Measurements from ENCODE around the gene KLF18.

DNA sequence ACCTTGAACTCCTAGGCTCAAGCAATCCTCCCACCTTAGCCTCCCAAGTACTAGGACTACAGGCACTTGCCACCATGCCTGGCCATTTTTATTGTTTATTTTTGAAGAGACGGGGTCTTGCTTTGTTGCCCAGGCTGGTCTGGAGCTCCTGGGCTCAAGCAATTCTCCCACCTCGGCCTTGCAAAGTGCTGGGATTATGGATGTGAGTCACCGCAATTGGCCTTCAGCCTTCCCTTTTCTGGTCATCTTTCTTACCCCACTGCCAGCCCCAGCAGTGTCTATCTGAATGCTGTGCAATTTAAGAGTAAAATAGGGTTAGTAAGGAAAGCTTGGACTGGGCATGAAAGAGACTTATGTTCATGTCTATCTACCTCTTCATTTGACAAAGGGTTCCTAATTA lies 28.9 kb downstream of the KLF18 start:
- TF ChIP-seq, protein P1, sequence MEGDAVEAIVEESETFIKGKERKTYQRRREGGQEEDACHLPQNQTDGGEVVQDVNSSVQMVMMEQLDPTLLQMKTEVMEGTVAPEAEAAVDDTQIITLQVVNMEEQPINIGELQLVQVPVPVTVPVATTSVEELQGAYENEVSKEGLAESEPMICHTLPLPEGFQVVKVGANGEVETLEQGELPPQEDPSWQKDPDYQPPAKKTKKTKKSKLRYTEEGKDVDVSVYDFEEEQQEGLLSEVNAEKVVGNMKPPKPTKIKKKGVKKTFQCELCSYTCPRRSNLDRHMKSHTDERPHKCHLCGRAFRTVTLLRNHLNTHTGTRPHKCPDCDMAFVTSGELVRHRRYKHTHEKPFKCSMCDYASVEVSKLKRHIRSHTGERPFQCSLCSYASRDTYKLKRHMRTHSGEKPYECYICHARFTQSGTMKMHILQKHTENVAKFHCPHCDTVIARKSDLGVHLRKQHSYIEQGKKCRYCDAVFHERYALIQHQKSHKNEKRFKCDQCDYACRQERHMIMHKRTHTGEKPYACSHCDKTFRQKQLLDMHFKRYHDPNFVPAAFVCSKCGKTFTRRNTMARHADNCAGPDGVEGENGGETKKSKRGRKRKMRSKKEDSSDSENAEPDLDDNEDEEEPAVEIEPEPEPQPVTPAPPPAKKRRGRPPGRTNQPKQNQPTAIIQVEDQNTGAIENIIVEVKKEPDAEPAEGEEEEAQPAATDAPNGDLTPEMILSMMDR (tag by site-specific recombination; IDR thresholded peaks at IDR 0.05): no peak
- TF ChIP-seq ZBTB8A (tag by site-specific recombination; IDR thresholded peaks at IDR 0.05): no peak
- TF ChIP-seq YY1 (tag by site-specific recombination; IDR thresholded peaks at IDR 0.05): no peak
- no peak for TF ChIP-seq ZNF248 (tag by site-specific recombination; IDR thresholded peaks at IDR 0.05)
- no peak for TF ChIP-seq ZXDB (tag by site-specific recombination; IDR thresholded peaks at IDR 0.05)
- no peak for TF ChIP-seq ZNF670 (tag by site-specific recombination; IDR thresholded peaks at IDR 0.05; ENCODE audit: low read depth)
- no peak for TF ChIP-seq TRIM28 (IDR thresholded peaks at IDR 0.05; ENCODE audit: borderline replicate concordance, low read length)
- no peak for TF ChIP-seq ZNF768 (tag by site-specific recombination; IDR thresholded peaks at IDR 0.05)
- no peak for TF ChIP-seq ZNF138 (tag by site-specific recombination; IDR thresholded peaks at IDR 0.05; ENCODE audit: borderline replicate concordance)
- TF ChIP-seq ZNF621 (tag by site-specific recombination; IDR thresholded peaks at IDR 0.05): no peak
- no peak for TF ChIP-seq ZNF776 (tag by site-specific recombination; IDR thresholded peaks at IDR 0.05; ENCODE audit: borderline replicate concordance)

Data from HEK293 (cell line).